Stimulated activated CD4-positive, alpha-beta T cell treated with anti-CD3 and anti-CD28 coated beads, TNF-alpha, amount 100 ng/mL, for 1 hour (primary cell): ENCODE results near the gene NUP62CL.
"Not testable (repeated sequence)": the region's sequence is repeated elsewhere in the genome, so short reads cannot be mapped to it uniquely, and the experiment has no call there.

Experiments used
- DNase-seq, 3 donors: peaks; one replicate each; pipeline ENCODE4 v3.0.0-alpha.2; 2020; ENCODE audit warnings: low read depth in 3 of 3, low spot score in 1 of 3

The NUP62CL gene

GRCh38 chrX:107205770-107206696, at the start of gene NUP62CL, which contains the start of gene DNAAF6:
NUP62CL (minus strand) TSS chrX:107206433; CDS start chrX:107175146, 31,287 bp downstream.
DNAAF6 (plus strand) TSS chrX:107206611; CDS start chrX:107212876, 6,265 bp downstream.
- peak; percentile 13 to 33 (median 29) for DNase-seq

- no peak for DNase-seq
Measured at GRCh38 chrX:107228486-107228819, 22.2 kb upstream of the NUP62CL start.

- no peak for DNase-seq
Measured at GRCh38 chrX:107227780-107228485, 21.7 kb upstream of the NUP62CL start.

GRCh38 chrX:107226757-107227156, 20.5 kb upstream of the NUP62CL start:
- no peak for DNase-seq

- no peak for DNase-seq
Measured at GRCh38 chrX:107213477-107213876, 7.2 kb upstream of the NUP62CL start.

GRCh38 chrX:107207943-107208342, 1.7 kb upstream of the NUP62CL start:
- no peak for DNase-seq

GRCh38 chrX:107207089-107207488, 856 bp upstream of the NUP62CL start:
- DNase-seq = no peak

- no peak for DNase-seq
Measured at GRCh38 chrX:107206697-107207065, 448 bp upstream of the NUP62CL start.

GRCh38 chrX:107204068-107204605, 2.1 kb downstream of the NUP62CL start:
- DNase-seq = no peak

GRCh38 chrX:107199491-107199890, 6.7 kb downstream of the NUP62CL start:
- DNase-seq = no peak

- not testable (repeated sequence) for DNase-seq
Measured at GRCh38 chrX:107198074-107198473, 8.2 kb downstream of the NUP62CL start.

GRCh38 chrX:107197319-107197718, 8.9 kb downstream of the NUP62CL start:
- DNase-seq = no peak

- no peak for DNase-seq
Measured at GRCh38 chrX:107171369-107172102, 34.7 kb downstream of the NUP62CL start.

- DNase-seq = no peak
Measured at GRCh38 chrX:107168712-107169111, 37.5 kb downstream of the NUP62CL start.

GRCh38 chrX:107168257-107168656, 38.0 kb downstream of the NUP62CL start:
- DNase-seq = no peak

GRCh38 chrX:107167163-107167921, 38.9 kb downstream of the NUP62CL start:
- no peak for DNase-seq

GRCh38 chrX:107157618-107158017, 48.6 kb downstream of the NUP62CL start:
- DNase-seq = not testable (repeated sequence)

GRCh38 chrX:107155621-107156430, 50.4 kb downstream of the NUP62CL start:
- not testable (repeated sequence) for DNase-seq

GRCh38 chrX:107154787-107155620, 51.2 kb downstream of the NUP62CL start:
- no peak for DNase-seq
